ENCODE results near the gene LYL1. TPM values are rescaled to one million over a fixed set of nuclear protein-coding genes. Genes with fewer than 3 reads are reported as not detected.

The LYL1 gene
- total RNA-seq, 1 donor from 2014 or later: 3.3 TPM

DNA sequence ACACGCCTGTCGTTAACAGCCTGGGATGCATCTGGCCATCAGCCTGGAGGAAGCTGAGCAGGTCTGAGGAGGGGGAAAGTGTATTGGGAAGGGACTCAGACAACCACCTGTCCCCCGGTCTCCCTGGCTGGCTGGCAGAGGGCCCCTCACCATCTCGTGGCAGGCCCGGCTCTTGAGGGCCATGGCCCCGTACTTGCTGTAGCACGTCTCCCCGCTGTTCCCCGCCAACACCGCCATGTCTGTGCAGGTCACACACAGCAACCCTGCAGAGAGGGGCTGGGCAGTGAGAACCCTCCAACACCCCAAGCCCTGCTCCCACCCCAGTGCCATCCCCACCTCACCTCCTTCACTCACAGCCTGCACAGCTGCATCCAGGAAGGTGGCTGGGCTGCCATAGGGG is 9.9 kb upstream of the LYL1 start:
- TF ChIP-seq, protein P1, sequence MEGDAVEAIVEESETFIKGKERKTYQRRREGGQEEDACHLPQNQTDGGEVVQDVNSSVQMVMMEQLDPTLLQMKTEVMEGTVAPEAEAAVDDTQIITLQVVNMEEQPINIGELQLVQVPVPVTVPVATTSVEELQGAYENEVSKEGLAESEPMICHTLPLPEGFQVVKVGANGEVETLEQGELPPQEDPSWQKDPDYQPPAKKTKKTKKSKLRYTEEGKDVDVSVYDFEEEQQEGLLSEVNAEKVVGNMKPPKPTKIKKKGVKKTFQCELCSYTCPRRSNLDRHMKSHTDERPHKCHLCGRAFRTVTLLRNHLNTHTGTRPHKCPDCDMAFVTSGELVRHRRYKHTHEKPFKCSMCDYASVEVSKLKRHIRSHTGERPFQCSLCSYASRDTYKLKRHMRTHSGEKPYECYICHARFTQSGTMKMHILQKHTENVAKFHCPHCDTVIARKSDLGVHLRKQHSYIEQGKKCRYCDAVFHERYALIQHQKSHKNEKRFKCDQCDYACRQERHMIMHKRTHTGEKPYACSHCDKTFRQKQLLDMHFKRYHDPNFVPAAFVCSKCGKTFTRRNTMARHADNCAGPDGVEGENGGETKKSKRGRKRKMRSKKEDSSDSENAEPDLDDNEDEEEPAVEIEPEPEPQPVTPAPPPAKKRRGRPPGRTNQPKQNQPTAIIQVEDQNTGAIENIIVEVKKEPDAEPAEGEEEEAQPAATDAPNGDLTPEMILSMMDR (IDR thresholded peaks at IDR 0.05; ENCODE audit: insufficient read depth, low read length, poor library complexity, severe bottlenecking): no peak
- Histone ChIP-seq H3K36me3 (ENCODE audit: control insufficient read depth, insufficient read depth, low read length) (no peaks in the 10 kb centered on the region), H3K27me3 (ENCODE audit: control insufficient read depth, insufficient read depth, low read length) (no peaks in the 10 kb centered on the region), H3K4me3 (ENCODE audit: low read depth, low read length) (no peak overlapping the region)
- DNase-seq (ENCODE audit: low read depth): no peak

DNA sequence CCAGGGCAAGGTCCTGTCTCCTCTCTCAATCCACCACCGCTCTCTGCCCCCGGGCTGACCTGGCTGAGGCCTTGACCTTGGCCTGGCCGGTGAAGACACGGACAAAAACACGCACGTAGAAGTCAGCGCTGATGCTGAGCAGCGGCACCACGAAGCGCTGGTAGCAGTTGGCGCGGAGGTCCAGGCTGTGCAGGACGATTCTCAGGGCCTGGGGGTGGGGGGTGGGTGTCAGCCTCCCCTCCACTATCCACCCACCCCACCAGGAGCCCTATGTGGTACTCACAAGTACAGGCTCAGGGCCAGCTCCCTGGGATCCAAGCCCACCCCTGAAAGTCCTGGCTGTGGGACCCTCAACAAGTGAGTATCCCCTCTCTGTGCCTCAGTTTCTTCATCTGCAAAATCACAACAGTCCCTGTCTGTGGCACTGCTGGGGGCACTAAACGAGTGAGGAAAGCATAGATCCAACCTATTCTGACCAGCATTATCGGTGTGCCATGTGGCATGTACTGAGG is 7.5 kb upstream of the LYL1 start:
- Histone ChIP-seq H3K4me3 (ENCODE audit: low read depth, low read length) (no peak overlapping the region), H3K36me3 (ENCODE audit: control insufficient read depth, insufficient read depth, low read length) (peaks cover 2% of the 10 kb centered on the region), H3K27me3 (ENCODE audit: control insufficient read depth, insufficient read depth, low read length) (no peaks in the 10 kb centered on the region)
- DNase-seq (ENCODE audit: low read depth): no peak
- TF ChIP-seq, protein P1 (IDR thresholded peaks at IDR 0.05; ENCODE audit: insufficient read depth, low read length, poor library complexity, severe bottlenecking): no peak

DNA sequence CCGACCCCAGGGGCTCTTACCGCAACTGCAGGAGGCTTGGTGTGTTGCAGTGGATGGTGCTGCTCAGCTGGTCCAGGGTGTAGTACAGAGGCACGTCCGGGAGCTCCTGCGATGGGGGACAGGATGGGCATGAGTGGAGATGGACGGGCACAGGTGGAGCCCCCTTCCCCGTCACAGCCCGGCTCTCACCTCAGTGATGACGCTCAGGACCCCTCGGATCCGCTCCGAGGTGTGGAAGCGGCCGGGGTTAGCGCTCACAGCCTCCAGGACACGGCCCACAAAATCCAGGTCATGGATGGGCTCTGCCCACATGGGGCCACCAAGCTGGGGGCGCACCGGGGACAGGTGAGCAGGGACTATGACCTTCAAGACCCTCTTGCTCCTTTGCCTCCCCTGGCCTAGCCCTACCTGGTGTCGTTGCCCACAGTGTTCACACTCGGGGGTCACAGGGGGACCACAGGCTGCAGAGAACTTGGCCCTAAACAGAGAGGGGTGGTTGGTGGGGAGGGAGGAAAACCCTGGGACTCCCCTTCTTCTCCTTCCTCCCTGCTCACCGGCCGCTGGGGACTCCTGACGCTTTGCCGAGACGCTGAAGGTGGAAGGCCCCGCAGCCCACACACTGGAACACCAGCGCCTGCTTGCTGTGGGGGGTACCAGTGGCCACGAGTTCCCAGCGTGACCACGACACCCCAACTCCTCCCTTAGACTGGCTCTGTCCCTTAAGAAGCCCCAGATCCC is 6.9 kb upstream of the LYL1 start:
- TF ChIP-seq, protein P1 (IDR thresholded peaks at IDR 0.05; ENCODE audit: insufficient read depth, low read length, poor library complexity, severe bottlenecking): no peak
- Histone ChIP-seq H3K4me3 (ENCODE audit: low read depth, low read length) (no peak overlapping the region), H3K36me3 (ENCODE audit: control insufficient read depth, insufficient read depth, low read length) (peaks cover 2% of the 10 kb centered on the region), H3K27me3 (ENCODE audit: control insufficient read depth, insufficient read depth, low read length) (no peaks in the 10 kb centered on the region)
- no peak for DNase-seq (ENCODE audit: low read depth)

DNA sequence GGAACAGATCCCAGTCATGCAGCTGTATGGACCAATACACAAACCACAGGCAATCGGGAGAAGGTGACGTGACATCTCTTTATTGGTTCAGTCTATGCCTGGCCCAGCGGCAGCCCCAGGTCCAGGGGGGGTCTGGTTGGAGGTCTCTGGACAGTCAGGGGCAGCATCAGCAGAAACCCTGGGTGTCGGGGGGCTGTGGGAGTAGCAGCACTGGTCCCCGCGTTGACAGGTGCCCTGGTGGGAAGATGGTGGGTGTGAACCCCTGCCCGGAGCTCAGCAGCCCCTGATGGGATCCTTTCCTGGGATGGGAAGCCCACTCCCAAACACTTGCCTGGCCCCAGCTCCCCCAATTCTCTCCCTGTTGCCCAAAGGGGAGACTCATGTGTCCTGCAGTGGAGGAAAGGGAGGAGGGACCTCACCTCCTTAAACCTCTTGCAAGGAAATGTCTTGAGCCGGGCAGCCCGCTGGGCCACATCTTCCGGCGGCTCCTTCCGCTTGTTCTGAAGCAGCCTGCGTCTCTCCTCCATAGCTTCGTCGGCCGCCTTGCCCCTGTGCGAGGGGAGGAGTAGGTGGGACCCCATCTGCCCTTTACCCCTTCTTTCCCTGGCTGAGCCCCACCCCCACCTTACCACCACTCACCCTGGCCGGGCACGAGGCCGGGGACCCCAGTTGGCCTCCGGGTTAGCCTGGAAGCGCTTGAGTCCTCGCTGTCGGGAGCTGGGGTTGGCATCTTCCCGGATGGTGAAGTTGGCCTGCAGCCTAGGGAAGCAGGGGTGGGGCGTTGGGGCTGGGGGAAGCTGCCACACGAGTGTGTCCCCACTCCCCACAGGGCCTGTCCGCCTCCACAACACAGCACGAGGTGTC is 2.4 kb upstream of the LYL1 start:
- DNase-seq (ENCODE audit: low read depth): no peak
- TF ChIP-seq, protein P1 (IDR thresholded peaks at IDR 0.05; ENCODE audit: insufficient read depth, low read length, poor library complexity, severe bottlenecking): no peak
- Histone ChIP-seq H3K27me3 (ENCODE audit: control insufficient read depth, insufficient read depth, low read length) (peaks cover 2% of the 10 kb centered on the region), H3K4me3 (ENCODE audit: low read depth, low read length) (no peak overlapping the region), H3K36me3 (ENCODE audit: control insufficient read depth, insufficient read depth, low read length) (peaks cover 2% of the 10 kb centered on the region)

DNA sequence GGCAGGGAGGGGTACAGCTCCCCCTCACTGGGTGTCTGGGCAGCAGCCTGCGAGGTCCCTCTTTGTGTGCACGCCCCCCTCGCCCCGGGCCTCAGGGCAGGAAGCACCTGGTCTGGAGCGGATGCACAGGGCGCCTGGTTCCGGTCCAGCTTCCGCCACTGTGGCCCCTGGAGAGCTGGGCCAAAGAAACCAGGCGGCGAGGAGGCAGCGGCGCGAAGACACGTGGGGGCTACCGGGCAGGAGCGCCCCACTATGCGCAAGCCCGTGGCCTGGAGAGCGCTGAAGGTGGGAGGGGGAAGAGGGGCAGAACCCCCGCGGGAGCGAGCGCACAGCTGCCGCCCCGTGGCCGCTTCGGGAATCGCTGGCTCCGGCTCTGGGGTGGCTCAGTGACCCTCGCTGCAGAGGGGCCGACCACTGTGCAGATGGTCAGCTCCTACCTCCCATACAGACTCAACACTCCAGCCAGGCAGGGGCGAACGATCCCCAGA is 1.7 kb upstream of the LYL1 start:
- Histone ChIP-seq H3K4me3 (ENCODE audit: low read depth, low read length) (no peak overlapping the region), H3K27me3 (ENCODE audit: control insufficient read depth, insufficient read depth, low read length) (peaks cover 8% of the 10 kb centered on the region), H3K36me3 (ENCODE audit: control insufficient read depth, insufficient read depth, low read length) (peaks cover 2% of the 10 kb centered on the region)
- no peak for DNase-seq (ENCODE audit: low read depth)
- TF ChIP-seq, protein P1 (IDR thresholded peaks at IDR 0.05; ENCODE audit: insufficient read depth, low read length, poor library complexity, severe bottlenecking): peak; percentile 71

Data from kidney epithelial cell (primary cell).